Measurements from ENCODE around the gene OR5H1. TPM values are rescaled to one million over a fixed set of nuclear protein-coding genes. Genes with fewer than 3 reads are reported as not detected.
"Not testable (repeated sequence)": the region's sequence is repeated elsewhere in the genome, so short reads cannot be mapped to it uniquely, and the experiment has no call there.

The OR5H1 gene
- total RNA-seq, 1 donor from 2014 or later, result not detected

DNA sequence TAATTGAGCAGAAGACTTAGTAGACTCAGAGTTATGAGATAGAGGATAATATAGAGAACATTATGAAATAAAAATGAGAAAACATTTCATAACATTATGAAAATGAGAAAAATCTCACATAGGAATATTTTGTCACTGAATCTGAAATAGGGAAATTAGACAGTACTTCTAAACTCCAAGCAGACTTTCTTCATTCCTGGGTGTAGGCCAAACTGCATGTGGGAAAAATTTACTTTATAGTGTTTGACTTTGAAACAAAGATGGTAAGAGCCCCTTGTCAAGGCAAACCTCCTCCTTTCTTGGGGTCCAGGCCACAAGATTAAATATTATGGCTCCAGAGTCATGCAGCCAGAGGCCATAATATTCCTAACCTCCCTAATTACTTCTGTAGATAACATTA lies 10.0 kb downstream of the OR5H1 start:
- no peak for DNase-seq (ENCODE audit: extremely low spot score, unreplicated experiment)
- Mint-ChIP-seq H3K4me1 (ENCODE audit: unreplicated experiment) (no peaks in the 10 kb centered on the region), H3K36me3 (ENCODE audit: unreplicated experiment) (no peaks in the 10 kb centered on the region), H3K27me3 (ENCODE audit: unreplicated experiment) (peaks cover 8% of the 10 kb centered on the region), H3K27ac (ENCODE audit: unreplicated experiment) (no peak overlapping the region), H3K4me3 (ENCODE audit: unreplicated experiment) (no peak overlapping the region), H3K9me3 (ENCODE audit: unreplicated experiment) (no peaks in the 10 kb centered on the region)
- TF ChIP-seq, protein P1, sequence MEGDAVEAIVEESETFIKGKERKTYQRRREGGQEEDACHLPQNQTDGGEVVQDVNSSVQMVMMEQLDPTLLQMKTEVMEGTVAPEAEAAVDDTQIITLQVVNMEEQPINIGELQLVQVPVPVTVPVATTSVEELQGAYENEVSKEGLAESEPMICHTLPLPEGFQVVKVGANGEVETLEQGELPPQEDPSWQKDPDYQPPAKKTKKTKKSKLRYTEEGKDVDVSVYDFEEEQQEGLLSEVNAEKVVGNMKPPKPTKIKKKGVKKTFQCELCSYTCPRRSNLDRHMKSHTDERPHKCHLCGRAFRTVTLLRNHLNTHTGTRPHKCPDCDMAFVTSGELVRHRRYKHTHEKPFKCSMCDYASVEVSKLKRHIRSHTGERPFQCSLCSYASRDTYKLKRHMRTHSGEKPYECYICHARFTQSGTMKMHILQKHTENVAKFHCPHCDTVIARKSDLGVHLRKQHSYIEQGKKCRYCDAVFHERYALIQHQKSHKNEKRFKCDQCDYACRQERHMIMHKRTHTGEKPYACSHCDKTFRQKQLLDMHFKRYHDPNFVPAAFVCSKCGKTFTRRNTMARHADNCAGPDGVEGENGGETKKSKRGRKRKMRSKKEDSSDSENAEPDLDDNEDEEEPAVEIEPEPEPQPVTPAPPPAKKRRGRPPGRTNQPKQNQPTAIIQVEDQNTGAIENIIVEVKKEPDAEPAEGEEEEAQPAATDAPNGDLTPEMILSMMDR (IDR thresholded peaks at IDR 0.05), result no peak

DNA sequence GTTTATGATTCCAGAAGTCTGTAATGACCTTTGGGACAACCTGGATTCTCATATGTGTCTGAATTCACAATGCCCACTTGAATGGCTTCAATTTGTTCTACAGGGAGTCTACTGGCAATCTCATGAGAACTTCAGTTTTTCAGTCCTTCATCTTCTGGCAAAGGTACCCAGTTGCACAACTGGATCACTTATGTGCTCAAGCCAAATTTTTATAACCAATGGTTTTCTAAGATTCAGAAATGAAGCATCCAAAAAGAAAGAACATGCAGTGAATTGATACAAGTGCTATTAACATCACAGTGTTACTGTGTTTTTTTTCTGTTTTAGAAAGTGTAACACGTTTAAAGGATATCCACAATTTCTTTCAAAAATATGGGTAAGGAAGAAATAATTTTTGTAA lies 16.7 kb downstream of the OR5H1 start, which contains the start of gene OR5H14:
Gene OR5H14 (plus strand): TSS at position 301 of the 400 bp plus-strand sequence. CDS start 1,907 bp downstream, outside the sequence.
- H3K4me1 Mint-ChIP-seq (ENCODE audit: unreplicated experiment), result no peaks in the 10 kb centered on the region
- peaks cover 8% of the 10 kb centered on the region for H3K9me3 Mint-ChIP-seq (ENCODE audit: unreplicated experiment)
- no peak within 1 kb of the TSS for H3K4me3 Mint-ChIP-seq (ENCODE audit: unreplicated experiment)
- H3K27me3 Mint-ChIP-seq (ENCODE audit: unreplicated experiment), result no peaks in the 10 kb centered on the region
- no peak within 1 kb of the TSS for H3K27ac Mint-ChIP-seq (ENCODE audit: unreplicated experiment)
- H3K36me3 Mint-ChIP-seq (ENCODE audit: unreplicated experiment), result no peaks in the 10 kb centered on the region
- TF ChIP-seq, protein P1 (IDR thresholded peaks at IDR 0.05), result no peak
- no peak for DNase-seq (ENCODE audit: extremely low spot score, unreplicated experiment)

DNA sequence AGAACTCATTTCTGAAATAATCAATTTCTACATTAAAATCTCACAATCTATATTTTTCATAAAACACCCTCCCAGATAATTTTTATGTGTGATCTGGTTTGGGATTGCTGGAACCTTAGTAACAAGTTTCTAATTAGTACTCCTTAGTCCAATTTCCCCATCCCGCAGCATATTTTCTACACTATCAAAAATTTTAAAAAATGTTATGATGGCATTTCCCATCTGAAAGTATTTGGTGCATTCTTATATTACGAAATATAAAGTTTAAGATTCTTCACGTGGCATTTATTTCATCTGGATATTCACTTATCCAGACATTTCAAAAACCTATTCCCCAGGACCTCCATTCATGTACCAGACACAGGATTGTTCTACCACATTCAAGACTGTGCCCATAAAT lies 18.2 kb downstream of the OR5H1 start:
- Mint-ChIP-seq H3K4me3 (ENCODE audit: unreplicated experiment) (no peak overlapping the region), H3K4me1 (ENCODE audit: unreplicated experiment) (no peaks in the 10 kb centered on the region), H3K27me3 (ENCODE audit: unreplicated experiment) (no peaks in the 10 kb centered on the region), H3K36me3 (ENCODE audit: unreplicated experiment) (no peaks in the 10 kb centered on the region), H3K27ac (ENCODE audit: unreplicated experiment) (no peak overlapping the region), H3K9me3 (ENCODE audit: unreplicated experiment) (peaks cover 8% of the 10 kb centered on the region)
- TF ChIP-seq, protein P1 (IDR thresholded peaks at IDR 0.05), result no peak
- no peak for DNase-seq (ENCODE audit: extremely low spot score, unreplicated experiment)

DNA sequence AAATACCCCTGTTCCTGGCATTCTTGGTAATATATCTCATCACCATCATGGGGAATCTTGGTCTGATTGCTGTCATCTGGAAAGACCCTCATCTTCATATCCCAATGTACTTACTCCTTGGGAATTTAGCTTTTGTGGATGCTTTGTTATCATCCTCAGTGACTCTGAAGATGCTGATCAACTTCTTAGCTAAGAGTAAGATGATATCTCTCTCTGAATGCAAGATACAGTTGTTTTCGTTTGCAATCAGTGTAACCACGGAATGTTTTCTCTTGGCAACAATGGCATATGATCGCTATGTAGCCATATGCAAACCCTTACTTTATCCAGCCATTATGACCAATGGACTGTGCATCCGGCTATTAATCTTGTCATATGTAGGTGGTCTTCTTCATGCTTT lies 18.9 kb downstream of the OR5H1 start:
- not testable (repeated sequence) for H3K9me3 Mint-ChIP-seq (ENCODE audit: unreplicated experiment); H3K4me3 Mint-ChIP-seq (ENCODE audit: unreplicated experiment); H3K27me3 Mint-ChIP-seq (ENCODE audit: unreplicated experiment); H3K36me3 Mint-ChIP-seq (ENCODE audit: unreplicated experiment); DNase-seq (ENCODE audit: extremely low spot score, unreplicated experiment); H3K27ac Mint-ChIP-seq (ENCODE audit: unreplicated experiment); H3K4me1 Mint-ChIP-seq (ENCODE audit: unreplicated experiment)

DNA sequence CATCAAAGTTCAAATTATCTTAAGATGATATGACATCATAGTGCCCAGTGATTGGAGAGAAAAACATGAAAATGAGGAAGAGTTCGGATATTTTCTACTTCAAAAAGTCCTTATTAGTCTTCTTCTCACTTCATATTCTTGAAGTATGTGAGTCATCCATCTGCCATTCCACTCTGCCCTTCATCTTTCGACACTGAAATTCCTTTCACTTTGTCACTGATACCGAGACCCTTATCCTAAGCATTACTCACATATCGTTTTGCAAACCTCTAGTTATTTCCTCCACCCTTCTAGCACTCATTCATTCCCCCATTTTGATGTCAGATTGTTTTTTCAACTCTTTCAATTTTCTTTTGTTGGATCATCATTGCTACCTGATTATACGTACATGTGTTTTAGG lies 20.7 kb downstream of the OR5H1 start:
- no peak overlapping the region for H3K4me3 Mint-ChIP-seq (ENCODE audit: unreplicated experiment)
- H3K4me1 Mint-ChIP-seq (ENCODE audit: unreplicated experiment), result no peaks in the 10 kb centered on the region
- peaks cover 8% of the 10 kb centered on the region for H3K9me3 Mint-ChIP-seq (ENCODE audit: unreplicated experiment)
- no peak for DNase-seq (ENCODE audit: extremely low spot score, unreplicated experiment)
- no peak overlapping the region for H3K27ac Mint-ChIP-seq (ENCODE audit: unreplicated experiment)
- H3K36me3 Mint-ChIP-seq (ENCODE audit: unreplicated experiment), result no peaks in the 10 kb centered on the region
- TF ChIP-seq, protein P1 (IDR thresholded peaks at IDR 0.05), result no peak
- no peaks in the 10 kb centered on the region for H3K27me3 Mint-ChIP-seq (ENCODE audit: unreplicated experiment)

DNA sequence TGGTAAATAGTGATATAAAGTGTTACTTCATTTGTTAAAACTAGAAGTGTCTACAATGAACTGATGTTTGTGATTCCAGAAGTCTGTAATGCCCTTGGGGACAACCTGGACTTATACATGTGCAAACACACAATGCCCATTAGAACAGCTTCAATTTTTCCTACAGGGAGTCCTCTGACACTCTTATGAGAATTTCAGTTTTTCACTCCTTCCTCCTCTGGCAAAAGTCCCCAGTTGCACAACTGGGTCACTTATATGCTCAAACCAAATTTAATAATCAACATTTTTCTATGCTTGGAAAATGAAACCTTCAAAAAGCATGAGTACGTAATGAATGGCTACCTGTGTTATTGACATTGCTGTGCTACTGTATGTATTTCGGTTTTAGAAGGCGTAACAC lies 35.9 kb downstream of the OR5H1 start, which contains the start of gene OR5H15:
Gene OR5H15 (plus strand): TSS at position 301 of the 400 bp plus-strand sequence. CDS start 2,004 bp downstream, outside the sequence.
- no peaks in the 10 kb centered on the region for H3K27me3 Mint-ChIP-seq (ENCODE audit: unreplicated experiment)
- H3K4me3 Mint-ChIP-seq (ENCODE audit: unreplicated experiment), result no peak within 1 kb of the TSS
- TF ChIP-seq, protein P1 (IDR thresholded peaks at IDR 0.05), result no peak
- H3K4me1 Mint-ChIP-seq (ENCODE audit: unreplicated experiment), result no peaks in the 10 kb centered on the region
- no peak for DNase-seq (ENCODE audit: extremely low spot score, unreplicated experiment)
- no peak within 1 kb of the TSS for H3K27ac Mint-ChIP-seq (ENCODE audit: unreplicated experiment)
- no peaks in the 10 kb centered on the region for H3K36me3 Mint-ChIP-seq (ENCODE audit: unreplicated experiment)
- no peaks in the 10 kb centered on the region for H3K9me3 Mint-ChIP-seq (ENCODE audit: unreplicated experiment)
